ENCODE measurements around the gene MAP3K2.

Gene MAP3K2

DNA sequence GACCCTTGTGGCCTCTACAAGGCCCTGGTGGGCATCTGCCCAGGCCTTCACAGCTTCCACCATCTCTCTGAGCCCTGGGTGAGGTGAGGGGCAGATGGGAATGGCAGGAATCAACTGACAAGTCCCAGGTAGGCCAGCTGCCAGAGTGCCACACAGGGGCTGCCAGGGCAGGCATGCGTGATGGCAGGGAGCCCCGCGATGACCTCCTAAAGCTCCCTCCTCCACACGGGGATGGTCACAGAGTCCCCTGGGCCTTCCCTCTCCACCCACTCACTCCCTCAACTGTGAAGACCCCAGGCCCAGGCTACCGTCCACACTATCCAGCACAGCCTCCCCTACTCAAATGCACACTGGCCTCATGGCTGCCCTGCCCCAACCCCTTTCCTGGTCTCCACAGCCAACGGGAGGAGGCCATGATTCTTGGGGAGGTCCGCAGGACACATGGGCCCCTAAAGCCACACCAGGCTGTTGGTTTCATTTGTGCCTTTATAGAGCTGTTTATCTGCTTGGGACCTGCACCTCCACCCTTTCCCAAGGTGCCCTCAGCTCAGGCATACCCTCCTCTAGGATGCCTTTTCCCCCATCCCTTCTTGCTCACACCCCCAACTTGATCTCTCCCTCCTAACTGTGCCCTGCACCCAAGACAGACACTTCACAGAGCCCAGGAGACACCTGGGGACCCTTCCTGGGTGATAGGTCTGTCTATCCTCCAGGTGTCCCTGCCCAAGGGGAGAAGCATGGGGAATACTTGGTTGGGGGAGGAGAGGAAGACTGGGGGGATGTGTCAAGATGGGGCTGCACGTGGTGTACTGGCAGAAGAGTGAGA lies 32.5 kb upstream of the MAP3K2 start:
- no peak for DNase-seq (ENCODE audit: extremely low read depth, low read depth)
- TF ChIP-seq, protein P1, sequence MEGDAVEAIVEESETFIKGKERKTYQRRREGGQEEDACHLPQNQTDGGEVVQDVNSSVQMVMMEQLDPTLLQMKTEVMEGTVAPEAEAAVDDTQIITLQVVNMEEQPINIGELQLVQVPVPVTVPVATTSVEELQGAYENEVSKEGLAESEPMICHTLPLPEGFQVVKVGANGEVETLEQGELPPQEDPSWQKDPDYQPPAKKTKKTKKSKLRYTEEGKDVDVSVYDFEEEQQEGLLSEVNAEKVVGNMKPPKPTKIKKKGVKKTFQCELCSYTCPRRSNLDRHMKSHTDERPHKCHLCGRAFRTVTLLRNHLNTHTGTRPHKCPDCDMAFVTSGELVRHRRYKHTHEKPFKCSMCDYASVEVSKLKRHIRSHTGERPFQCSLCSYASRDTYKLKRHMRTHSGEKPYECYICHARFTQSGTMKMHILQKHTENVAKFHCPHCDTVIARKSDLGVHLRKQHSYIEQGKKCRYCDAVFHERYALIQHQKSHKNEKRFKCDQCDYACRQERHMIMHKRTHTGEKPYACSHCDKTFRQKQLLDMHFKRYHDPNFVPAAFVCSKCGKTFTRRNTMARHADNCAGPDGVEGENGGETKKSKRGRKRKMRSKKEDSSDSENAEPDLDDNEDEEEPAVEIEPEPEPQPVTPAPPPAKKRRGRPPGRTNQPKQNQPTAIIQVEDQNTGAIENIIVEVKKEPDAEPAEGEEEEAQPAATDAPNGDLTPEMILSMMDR (IDR thresholded peaks at IDR 0.05; ENCODE audit: low read depth, low read length, missing control alignments): no peak
- no peak overlapping the region for H3K4me3 ChIP-seq (replicated peaks; ENCODE audit: low read depth, low read length)

DNA sequence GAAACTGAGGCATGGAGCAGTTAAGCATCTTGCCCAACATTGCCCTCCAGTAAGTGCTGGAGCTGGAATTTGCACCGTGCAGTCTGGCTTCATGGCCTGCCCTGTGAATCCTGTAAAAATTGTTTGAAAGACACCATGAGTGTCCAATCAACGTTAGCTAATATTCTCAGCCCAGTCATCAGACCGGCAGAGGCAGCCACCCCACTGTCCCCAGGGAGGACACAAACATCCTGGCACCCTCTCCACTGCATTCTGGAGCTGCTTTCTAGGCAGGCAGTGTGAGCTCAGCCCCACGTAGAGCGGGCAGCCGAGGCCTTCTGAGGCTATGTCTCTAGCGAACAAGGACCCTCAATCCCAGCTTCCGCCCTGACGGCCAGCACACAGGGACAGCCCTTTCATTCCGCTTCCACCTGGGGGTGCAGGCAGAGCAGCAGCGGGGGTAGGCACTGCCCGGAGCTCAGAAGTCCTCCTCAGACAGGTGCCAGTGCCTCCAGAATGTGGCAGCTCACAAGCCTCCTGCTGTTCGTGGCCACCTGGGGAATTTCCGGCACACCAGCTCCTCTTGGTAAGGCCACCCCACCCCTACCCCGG lies 31.8 kb upstream of the MAP3K2 start:
- TF ChIP-seq, protein P1 (IDR thresholded peaks at IDR 0.05; ENCODE audit: low read depth, low read length, missing control alignments): no peak
- no peak overlapping the region for H3K4me3 ChIP-seq (replicated peaks; ENCODE audit: low read depth, low read length)
- no peak for DNase-seq (ENCODE audit: extremely low read depth, low read depth)

GRCh38 chr2:127419112-127419430 lies 31.3 kb upstream of the MAP3K2 start:
- H3K4me3 ChIP-seq (replicated peaks; ENCODE audit: low read depth, low read length): no peak overlapping the region
- TF ChIP-seq, protein P1 (IDR thresholded peaks at IDR 0.05; ENCODE audit: low read depth, low read length, missing control alignments): no peak
- DNase-seq (ENCODE audit: extremely low read depth, low read depth): no peak

DNA sequence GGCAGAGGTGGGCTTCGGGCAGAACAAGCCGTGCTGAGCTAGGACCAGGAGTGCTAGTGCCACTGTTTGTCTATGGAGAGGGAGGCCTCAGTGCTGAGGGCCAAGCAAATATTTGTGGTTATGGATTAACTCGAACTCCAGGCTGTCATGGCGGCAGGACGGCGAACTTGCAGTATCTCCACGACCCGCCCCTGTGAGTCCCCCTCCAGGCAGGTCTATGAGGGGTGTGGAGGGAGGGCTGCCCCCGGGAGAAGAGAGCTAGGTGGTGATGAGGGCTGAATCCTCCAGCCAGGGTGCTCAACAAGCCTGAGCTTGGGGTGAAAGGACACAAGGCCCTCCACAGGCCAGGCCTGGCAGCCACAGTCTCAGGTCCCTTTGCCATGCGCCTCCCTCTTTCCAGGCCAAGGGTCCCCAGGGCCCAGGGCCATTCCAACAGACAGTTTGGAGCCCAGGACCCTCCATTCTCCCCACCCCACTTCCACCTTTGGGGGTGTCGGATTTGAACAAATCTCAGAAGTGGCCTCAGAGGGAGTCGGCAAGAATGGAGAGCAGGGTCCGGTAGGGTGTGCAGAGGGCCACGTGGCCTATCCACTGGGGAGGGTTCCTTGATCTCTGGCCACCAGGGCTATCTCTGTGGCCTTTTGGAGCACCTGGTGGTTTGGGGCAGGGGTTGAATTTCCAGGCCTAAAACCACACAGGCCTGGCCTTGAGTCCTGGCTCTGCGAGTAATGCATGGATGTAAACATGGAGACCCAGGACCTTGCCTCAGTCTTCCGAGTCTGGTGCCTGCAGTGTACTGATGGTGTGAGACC lies 30.7 kb upstream of the MAP3K2 start, which contains the start of gene PROC:
Gene PROC (plus strand): TSS at position 128 of the 812 bp plus-strand sequence. CDS start 1,516 bp downstream, outside the sequence.
- TF ChIP-seq, protein P1 (IDR thresholded peaks at IDR 0.05; ENCODE audit: low read depth, low read length, missing control alignments): no peak
- H3K4me3 ChIP-seq (replicated peaks; ENCODE audit: low read depth, low read length): no peak within 1 kb of the TSS
- DNase-seq (ENCODE audit: extremely low read depth, low read depth): no peak

DNA sequence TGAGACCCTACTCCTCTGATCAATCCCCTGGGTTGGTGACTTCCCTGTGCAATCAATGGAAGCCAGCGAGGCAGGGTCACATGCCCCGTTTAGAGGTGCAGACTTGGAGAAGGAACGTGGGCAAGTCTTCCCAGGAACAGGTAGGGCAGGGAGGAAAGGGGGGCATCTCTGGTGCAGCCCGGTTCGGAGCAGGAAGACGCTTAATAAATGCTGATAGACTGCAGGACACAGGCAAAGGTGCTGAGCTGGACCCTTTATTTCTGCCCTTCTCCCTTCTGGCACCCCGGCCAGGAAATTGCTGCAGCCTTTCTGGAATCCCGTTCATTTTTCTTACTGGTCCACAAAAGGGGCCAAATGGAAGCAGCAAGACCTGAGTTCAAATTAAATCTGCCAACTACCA lies 29.6 kb upstream of the MAP3K2 start:
- TF ChIP-seq, protein P1 (IDR thresholded peaks at IDR 0.05; ENCODE audit: low read depth, low read length, missing control alignments): no peak
- no peak for DNase-seq (ENCODE audit: extremely low read depth, low read depth)
- no peak overlapping the region for H3K4me3 ChIP-seq (replicated peaks; ENCODE audit: low read depth, low read length)

GRCh38 chr2:127416506-127417001 lies 28.8 kb upstream of the MAP3K2 start:
- DNase-seq (ENCODE audit: extremely low read depth, low read depth): no peak
- TF ChIP-seq, protein P1 (IDR thresholded peaks at IDR 0.05; ENCODE audit: low read depth, low read length, missing control alignments): no peak
- no peak overlapping the region for H3K4me3 ChIP-seq (replicated peaks; ENCODE audit: low read depth, low read length)
